Muscle of leg (tissue), 11 donors: Measurements from ENCODE around the gene LGI2. TPM values are rescaled to one million over a fixed set of nuclear protein-coding genes. Genes with fewer than 3 reads are reported as not detected.
"Not testable (repeated sequence)": the region's sequence is repeated elsewhere in the genome, so short reads cannot be mapped to it uniquely, and the experiment has no call there.

Experiments
- DNase-seq: peaks from one replicate; pipeline ENCODE4 v3.0.0; 2013
- H3K27ac ChIP-seq: one replicate; pipeline ENCODE4 v1.5.1; 2013; ENCODE audit warnings: mild to moderate bottlenecking, low read length, control low read depth
- H3K27me3 ChIP-seq: one replicate; pipeline ENCODE4 v1.6.1; 2013; ENCODE audit warnings: low read length; ENCODE audit not compliant: control insufficient read depth, insufficient read depth
- H3K36me3 ChIP-seq: one replicate; pipeline ENCODE4 v1.6.1; 2013; ENCODE audit warnings: low read length; ENCODE audit not compliant: control insufficient read depth, insufficient read depth
- H3K4me1 ChIP-seq: one replicate; pipeline ENCODE4 v1.6.1; 2013; ENCODE audit warnings: low read length; ENCODE audit not compliant: control insufficient read depth, insufficient read depth
- H3K4me3 ChIP-seq: one replicate; pipeline ENCODE4 v1.5.1; 2013; ENCODE audit warnings: low read length, control low read depth
- H3K9me3 ChIP-seq: replicated peaks from 2 replicates; pipeline ENCODE4 v1.6.1; 2013; ENCODE audit warnings: low read depth, low read length; ENCODE audit not compliant: control insufficient read depth
- WGBS: methylation state at CpG from one replicate; pipeline ENCODE4 v1.1.5; 2013; ENCODE audit warnings: missing lambda C conversion rate; ENCODE audit not compliant: insufficient coverage; 5-methylcytosine and 5-hydroxymethylcytosine counted together
- polyA plus RNA-seq, 8 donors: library from polyadenylated mRNA; unstranded; fragments of 120-200 nt; gene quantifications; one replicate each; pipeline versions ENCODE4 v1.2.1 to v1.2.3, GENCODE V29; 2013; ENCODE audit warnings: inconsistent platforms in 1 of 8, low replicate concordance in 1 of 8; ENCODE audit not compliant: insufficient read length in 8 of 8, insufficient read depth in 1 of 8
- total RNA-seq: library from RNA; stranded (reverse); fragments of 120-200 nt; gene quantifications from one replicate; pipeline ENCODE4 v1.2.4, GENCODE V29; 2013

LGI2 gene
- total and polyA plus RNA-seq, 9 donors: 2.6 to 7.3 (median 5.1) TPM

DNA sequence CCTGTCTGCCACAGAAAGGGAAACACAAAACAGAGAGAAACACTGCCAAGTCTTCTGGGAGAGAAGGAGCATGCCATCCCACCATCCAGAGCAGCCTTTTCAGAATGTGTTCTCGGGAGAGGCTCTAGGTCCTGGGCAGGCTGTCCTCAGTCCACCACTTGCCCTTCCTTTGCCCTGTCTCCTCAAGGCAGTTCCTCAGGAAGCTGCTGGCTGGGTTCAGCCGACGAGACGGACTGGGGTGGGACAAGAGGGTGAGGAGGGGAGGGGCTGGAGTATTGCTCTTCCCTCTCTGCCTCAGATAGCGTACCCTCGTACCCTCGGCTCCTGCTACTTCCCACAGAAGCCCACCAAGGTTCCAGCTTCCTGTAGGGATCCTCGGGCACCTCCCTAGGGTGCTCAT lies 26.6 kb upstream of the LGI2 start:
- no peak overlapping the region for H3K27ac ChIP-seq
- no peaks in the 10 kb centered on the region for H3K4me1 ChIP-seq
- 50% methylated on average over 2 of the region's 8 CpGs for WGBS
- no peaks in the 10 kb centered on the region for H3K36me3 ChIP-seq
- DNase-seq: no peak
- no peaks in the 10 kb centered on the region for H3K27me3 ChIP-seq
- no peaks in the 10 kb centered on the region for H3K9me3 ChIP-seq
- H3K4me3 ChIP-seq: no peak overlapping the region

DNA sequence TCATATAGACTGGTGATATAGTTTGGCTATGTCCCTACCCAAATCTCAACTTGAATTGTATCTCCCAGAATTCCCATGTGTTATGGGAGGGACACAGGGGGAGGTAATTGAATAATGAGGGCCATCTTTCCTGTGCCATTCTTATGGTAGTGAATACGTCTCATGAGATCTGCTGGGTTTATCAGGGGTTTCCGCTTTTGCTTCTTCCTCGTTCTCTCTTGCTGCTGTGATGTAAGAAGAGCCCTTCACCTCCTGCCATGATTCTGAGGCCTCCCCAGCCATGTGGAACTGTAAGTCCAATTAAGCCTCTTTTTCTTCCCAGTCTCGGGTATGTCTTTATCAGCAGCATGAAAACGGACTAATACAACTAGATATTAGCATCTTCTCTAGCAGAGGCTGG lies 21.3 kb upstream of the LGI2 start:
- not testable (repeated sequence) for H3K4me1 ChIP-seq, H3K27ac ChIP-seq, H3K9me3 ChIP-seq, H3K36me3 ChIP-seq, H3K27me3 ChIP-seq, DNase-seq, H3K4me3 ChIP-seq
- 60% methylated on average over 1 of the region's 5 CpGs for WGBS

DNA sequence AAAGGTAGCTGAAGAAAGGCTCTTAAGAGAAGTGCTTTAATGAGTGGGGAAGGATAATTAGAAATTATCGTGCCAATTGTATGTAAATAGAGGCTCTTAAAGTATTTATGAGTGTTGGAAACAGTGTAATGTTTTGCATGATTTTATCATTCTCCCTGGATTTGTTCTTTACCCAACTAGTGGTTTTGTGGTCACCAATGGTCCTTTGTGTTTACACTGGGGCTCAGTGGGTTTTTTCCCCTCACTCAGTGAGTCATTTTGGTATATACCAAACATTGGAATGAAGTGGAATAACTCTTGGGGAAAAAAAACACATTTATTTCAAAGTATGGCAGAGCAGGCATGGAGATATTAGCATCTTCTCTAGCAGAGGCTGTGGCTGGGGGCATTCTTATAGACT lies 20.8 kb upstream of the LGI2 start:
- no CpG with 5 or more reads among the region's 1 CpG for WGBS
- Histone ChIP-seq H3K4me3 (no peak overlapping the region), H3K27ac (no peak overlapping the region), H3K27me3 (peaks cover 2% of the 10 kb centered on the region), H3K9me3 (peaks cover 3% of the 10 kb centered on the region), H3K4me1 (no peaks in the 10 kb centered on the region), H3K36me3 (no peaks in the 10 kb centered on the region)
- DNase-seq: no peak

DNA sequence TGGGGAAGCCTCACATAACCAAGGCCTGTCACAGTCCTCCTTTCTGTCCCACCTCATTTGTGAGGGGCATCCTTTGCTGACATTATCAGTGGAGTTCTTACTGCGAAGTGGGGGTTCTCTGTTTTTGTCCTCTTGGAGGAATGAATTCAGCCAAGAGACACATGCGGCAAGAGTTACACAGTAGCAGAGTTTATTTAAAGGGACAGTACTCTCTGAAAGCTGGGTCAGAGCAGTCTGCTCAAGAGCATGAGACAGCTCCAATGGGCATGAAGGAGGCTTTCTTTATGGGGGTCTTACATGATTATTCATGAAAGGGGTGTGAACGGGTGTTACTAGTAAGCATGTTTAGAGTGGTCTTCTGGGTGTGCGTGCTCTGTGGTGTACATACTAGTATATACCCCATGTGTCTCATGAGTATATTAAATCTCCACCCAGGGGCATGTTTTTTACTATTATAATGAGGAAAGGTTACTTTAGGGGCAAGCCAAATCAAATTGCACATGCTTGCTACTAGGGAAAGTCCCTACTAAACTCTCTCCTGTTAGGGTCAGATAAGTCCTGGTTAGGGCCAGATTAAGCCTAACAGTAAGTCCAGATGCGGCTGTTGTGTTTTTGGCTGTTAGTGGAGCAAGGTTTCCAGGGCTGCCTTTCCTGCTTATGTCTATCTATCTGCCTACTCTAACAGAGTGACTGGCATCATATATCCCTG lies 19.8 kb upstream of the LGI2 start:
- Histone ChIP-seq H3K27me3 (peaks cover 2% of the 10 kb centered on the region), H3K9me3 (peaks cover 3% of the 10 kb centered on the region), H3K27ac (no peak overlapping the region), H3K4me1 (no peaks in the 10 kb centered on the region), H3K4me3 (no peak overlapping the region), H3K36me3 (no peaks in the 10 kb centered on the region)
- 95% methylated on average over 2 of the region's 5 CpGs for WGBS
- DNase-seq: no peak

DNA sequence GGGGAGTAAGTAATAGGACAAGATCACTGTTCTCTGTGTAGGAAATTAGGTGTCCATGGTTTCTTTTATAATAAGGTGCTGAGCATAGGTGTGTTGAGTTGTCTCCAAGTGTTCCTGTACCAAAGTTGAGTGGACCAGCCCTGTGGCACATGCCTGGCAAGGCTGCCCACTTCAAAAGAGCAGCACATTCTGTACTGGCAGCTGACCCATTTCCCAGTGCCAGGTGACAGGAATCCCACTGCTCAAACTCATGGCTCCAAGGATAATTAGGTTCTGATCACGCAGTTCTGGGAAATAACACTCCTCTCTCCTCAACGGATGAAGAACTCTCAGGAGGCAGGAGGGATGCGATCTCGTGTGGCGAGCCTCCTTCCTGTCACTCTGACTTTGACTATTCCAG lies 12.8 kb upstream of the LGI2 start:
- no peaks in the 10 kb centered on the region for H3K4me1 ChIP-seq
- H3K27ac ChIP-seq: no peak overlapping the region
- peaks cover 14% of the 10 kb centered on the region for H3K27me3 ChIP-seq
- WGBS: 36% methylated on average over 5 of the region's 5 CpGs
- no peaks in the 10 kb centered on the region for H3K36me3 ChIP-seq
- DNase-seq: no peak
- H3K4me3 ChIP-seq: no peak overlapping the region
- no peaks in the 10 kb centered on the region for H3K9me3 ChIP-seq

DNA sequence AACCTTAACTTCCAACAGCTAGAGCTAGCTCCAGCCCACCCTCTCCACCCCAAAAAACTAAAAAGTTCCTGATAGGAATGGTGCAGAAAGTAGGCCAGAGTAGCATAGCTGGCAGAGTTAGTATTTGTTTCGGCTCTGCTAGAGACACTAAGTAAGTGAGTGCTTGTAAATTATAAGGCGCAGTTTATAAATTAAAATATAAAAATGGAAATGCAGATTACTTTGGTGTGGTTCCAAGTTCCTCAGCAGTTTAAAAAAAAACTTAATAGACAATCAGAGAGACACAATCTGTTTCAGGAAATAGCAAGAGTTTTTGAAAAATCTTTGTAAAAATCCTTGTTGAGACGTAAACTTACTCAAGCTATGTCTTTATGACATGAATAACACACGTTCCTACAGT lies 2.8 kb upstream of the LGI2 start:
- DNase-seq: no peak
- no peak overlapping the region for H3K4me3 ChIP-seq
- no peaks in the 10 kb centered on the region for H3K36me3 ChIP-seq
- no peak overlapping the region for H3K27ac ChIP-seq
- H3K27me3 ChIP-seq: peaks cover 31% of the 10 kb centered on the region
- peaks cover 23% of the 10 kb centered on the region for H3K4me1 ChIP-seq
- no peaks in the 10 kb centered on the region for H3K9me3 ChIP-seq
- WGBS: 75% methylated on average over 2 of the region's 4 CpGs

DNA sequence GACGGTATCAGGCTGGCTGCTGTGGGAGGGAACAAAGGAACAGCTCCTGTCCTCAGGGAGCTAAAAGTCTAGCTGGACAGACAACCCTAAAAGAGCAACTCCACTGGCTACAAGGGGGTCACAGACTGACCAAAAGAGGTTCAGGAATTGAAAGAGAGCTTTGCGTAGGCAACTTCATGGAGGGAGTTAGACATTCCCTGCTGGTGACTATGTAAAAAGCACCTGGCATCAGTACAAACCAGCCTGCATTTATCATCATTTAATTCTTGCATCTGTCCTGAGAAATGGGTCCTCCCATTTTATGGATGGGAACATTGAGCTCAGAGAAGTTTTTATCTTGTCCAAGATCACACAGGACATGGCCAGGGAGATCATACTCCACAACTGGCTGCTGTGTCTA lies 1.4 kb upstream of the LGI2 start:
- Histone ChIP-seq H3K36me3 (no peaks in the 10 kb centered on the region), H3K9me3 (no peaks in the 10 kb centered on the region), H3K27ac (no peak overlapping the region), H3K27me3 (peaks cover 35% of the 10 kb centered on the region), H3K4me1 (peaks cover 25% of the 10 kb centered on the region), H3K4me3 (no peak overlapping the region)
- 40% methylated on average over 1 of the region's 2 CpGs for WGBS
- DNase-seq: no peak

DNA sequence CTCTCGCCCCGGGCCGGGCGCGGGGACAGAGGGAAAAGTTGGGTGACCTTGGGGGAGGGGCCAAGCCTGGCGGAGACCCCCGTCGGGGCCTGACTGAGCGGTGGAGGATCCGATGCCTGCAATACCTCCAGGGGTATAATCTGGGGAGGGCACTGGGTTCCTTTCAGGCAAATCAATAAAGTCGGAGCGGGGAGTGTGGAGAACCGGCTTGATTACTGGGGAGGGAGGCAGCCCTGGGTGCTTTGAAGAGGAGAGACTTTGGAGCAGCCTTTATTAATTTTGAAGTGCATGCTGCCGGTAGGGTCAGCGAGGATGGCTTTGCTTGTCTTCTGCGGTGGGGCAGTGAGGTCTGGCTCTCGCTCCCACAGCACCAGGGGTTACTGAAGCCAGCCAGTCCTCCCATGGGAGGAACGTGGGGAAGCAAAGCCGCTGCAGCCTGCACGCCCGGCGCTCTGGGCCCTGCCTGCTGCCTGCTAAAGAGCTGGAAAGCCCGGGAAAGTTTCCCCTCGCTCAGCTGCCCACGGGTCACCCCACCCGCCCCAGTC lies 403 bp upstream of the LGI2 start:
- peak overlapping the region; percentile 43 for H3K4me3 ChIP-seq
- 2% methylated on average over 16 of the region's 26 CpGs for WGBS
- no peaks in the 10 kb centered on the region for H3K36me3 ChIP-seq
- no peaks in the 10 kb centered on the region for H3K9me3 ChIP-seq
- peaks cover 25% of the 10 kb centered on the region for H3K4me1 ChIP-seq
- no peak for DNase-seq
- H3K27ac ChIP-seq: no peak overlapping the region
- peaks cover 35% of the 10 kb centered on the region for H3K27me3 ChIP-seq

DNA sequence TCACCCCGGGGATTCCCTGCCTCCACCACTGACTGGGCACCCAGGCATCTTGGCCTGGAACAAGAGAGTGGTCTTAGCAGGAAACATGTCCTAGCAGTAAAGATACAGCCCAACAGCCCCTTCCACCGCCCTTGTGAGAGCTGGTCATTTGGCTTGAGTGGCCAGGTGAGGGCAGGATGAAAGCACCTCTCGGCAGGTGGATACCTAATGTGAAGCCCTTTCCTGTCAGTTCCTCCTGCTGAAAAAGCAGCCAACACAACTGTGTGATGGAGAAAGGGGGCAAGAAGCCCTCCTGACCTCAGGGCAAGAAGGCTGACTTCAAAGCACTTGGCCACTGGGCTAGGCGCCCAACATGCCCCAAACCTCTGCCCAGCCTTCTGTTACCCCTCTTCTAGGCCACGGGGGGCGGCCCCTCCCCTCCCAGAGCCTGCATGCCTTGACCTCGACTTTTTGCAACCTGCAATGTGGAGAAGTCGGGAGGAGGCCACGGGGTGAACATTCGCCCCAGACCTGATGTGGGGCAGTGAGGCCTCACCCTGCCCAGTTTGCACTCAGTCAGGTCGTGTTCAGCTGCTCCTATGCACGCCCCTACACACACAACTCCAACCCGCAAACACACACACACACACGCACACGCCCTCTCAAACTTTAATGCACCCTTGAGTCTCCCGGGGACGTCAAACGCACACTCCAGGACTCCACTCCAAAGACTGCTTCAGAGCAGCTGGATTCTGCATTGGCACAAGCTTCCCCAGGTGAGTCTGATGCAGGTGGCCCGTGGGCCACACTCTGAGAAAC lies 1.1 kb downstream of the LGI2 start:
- Histone ChIP-seq H3K9me3 (no peaks in the 10 kb centered on the region), H3K27me3 (peaks cover 35% of the 10 kb centered on the region), H3K4me1 (peaks cover 25% of the 10 kb centered on the region), H3K4me3 (peak overlapping the region; percentile 40), H3K36me3 (no peaks in the 10 kb centered on the region), H3K27ac (no peak overlapping the region)
- DNase-seq: no peak
- 26% methylated on average over 15 of the region's 19 CpGs for WGBS

DNA sequence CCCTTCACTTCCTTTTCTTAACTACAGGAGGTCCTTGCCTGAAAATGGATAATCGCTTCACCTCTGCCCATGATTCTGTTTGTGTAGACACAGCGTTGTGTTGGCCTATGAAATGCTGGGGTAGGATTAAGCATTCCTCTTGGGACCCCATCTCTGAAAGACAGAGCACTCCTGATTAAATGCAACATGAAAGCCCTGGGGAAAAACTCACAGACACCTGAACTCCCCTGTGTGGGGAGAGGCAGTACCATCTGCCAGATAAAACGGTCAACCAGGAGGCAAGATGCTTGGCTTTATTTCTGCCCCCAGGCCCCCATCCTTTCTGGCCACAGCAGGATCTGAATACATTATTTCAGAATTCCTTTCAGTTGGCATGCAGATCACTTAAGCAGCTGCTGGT lies 1.9 kb downstream of the LGI2 start:
- Histone ChIP-seq H3K27me3 (peaks cover 35% of the 10 kb centered on the region), H3K9me3 (no peaks in the 10 kb centered on the region)
- no CpG with 5 or more reads among the region's 3 CpGs for WGBS

More for the DNA sequence above, 1.9 kb downstream of the LGI2 start:
- no peaks in the 10 kb centered on the region for H3K36me3 ChIP-seq
- H3K4me3 ChIP-seq: no peak overlapping the region
- DNase-seq: no peak
- peaks cover 25% of the 10 kb centered on the region for H3K4me1 ChIP-seq
- no peak overlapping the region for H3K27ac ChIP-seq
